ENCODE data around the gene VSIG4.
A peak's percentile ranks its signal among the peaks of the same experiment; 100 is the strongest.

Gene VSIG4

DNA sequence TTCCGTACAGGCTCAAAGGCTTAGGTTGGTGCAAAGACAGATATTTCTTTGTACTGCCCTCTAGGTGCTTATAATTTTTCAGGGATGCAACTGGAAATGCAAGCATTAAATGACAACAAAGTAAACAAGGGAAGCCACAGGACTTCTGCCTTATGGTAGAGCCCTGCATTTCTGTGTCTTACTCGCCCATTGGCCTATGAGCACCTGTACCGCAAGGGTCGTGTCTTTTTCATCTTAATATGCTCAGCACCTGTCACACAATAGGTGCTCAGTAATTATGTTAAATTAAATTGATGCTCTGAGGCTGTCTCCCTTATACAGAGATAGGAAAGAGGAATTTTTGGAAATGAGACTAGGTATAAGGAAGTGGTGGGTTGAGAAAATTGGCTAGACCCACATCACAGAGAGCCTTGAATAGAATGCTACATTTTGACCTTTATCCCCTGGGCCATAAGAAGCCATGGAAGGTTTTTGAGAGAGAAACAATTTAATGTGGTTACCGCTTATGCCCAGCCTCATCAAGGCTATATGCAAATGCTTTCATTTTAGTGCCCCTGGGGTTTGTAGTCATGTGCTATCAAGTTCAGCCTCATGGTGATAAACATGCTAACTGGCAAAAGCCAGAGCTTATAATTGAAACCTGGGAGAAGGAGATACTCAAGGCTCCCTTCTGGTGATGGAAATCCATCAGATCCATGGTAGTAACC is 16.3 kb downstream of the VSIG4 start:
- no peak for DNase-seq

DNA sequence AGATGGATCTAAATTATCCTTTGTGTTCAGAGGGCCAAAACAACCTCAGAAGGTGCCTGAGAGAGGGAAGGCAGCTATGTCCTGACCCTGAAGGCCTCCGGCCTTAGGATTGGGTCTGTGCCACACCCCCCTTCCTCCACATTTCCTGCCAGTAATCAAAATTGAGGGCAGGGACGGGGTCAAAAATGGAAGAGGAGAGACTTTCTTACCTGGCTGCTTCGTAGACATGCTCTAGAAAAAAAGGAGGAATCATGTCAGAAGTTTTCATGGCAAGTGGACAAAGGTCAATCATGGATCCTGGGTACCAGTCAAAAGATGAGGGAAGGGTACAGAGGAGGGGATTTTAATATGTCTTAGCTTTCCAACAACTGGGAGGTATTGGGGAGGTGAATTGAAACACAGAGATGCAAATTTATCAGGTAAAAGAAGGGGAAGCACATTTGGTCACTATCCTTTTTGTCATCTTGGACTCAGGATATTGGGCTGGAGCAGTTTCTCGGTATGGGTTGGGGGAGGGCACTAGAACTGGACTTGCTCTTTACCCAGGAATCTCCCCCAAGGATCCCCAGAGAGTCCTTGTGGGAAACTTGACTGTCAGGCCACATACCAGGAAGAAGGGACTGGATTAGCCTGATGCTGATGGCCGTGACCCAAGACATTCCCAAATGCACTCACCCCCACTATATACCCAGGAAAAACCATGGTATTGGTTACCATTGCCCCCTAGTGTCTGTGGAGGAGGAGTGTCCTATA is 17.1 kb downstream of the VSIG4 start:
- DNase-seq, result no peak

DNA sequence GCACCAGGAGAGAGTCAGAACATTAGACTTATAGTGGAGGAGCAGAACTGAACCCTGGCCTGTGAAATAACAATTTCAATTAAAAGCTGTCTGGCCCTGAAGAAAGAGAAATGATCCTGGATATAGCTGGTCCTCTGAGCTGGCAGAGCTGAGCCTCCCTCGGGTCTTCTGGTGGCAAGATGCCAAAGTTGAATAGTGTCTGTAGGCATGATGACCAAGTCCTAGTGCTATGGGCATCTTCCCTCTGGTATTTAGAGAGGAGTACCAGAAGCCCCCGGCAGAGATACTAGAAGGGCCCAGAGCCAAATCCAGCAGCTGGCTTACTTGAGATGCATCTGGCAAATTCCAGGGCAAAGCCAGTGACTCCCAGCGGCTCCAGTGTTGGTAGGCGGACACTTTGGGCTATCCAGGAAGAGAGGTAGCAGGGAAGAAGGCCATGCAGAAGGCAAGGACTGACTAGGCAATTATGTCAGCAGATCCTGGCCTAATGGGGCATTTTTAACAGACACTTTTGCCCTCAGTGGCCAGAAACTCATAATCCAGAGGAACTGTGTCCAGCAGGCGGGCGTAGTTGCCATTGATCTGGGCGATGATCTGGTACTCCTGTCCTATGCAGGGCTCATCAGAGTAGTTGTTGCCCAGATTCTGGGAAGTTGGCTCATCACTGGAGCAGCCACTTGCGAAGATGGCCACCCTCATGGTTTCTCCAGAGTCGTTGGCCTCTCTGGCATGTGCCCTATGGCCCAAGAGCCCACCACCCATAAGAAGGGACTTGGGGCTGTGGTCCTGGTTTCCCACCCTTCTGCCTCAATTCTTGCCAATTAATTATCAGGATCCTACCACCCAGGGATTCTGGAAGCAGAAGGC is 17.9 kb downstream of the VSIG4 start:
- no peak for DNase-seq

DNA sequence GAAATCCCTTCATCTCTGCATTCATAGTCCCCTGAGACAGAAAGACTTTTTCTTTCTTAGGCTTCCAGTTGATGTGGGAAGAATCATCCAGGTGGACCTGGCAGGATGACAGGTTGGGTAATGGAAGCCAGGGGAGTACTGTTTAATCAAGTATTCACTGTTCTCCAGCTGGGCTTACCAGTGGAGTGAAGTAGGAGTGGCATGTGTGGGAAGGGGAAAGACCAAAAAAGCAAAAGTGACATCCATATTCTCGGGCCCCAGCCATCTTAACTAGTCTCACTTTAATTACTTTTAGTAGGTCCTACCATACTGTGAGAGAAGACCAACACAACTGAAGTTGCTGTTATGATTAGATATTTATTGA is 18.5 kb downstream of the VSIG4 start:
- no peak for DNase-seq

DNA sequence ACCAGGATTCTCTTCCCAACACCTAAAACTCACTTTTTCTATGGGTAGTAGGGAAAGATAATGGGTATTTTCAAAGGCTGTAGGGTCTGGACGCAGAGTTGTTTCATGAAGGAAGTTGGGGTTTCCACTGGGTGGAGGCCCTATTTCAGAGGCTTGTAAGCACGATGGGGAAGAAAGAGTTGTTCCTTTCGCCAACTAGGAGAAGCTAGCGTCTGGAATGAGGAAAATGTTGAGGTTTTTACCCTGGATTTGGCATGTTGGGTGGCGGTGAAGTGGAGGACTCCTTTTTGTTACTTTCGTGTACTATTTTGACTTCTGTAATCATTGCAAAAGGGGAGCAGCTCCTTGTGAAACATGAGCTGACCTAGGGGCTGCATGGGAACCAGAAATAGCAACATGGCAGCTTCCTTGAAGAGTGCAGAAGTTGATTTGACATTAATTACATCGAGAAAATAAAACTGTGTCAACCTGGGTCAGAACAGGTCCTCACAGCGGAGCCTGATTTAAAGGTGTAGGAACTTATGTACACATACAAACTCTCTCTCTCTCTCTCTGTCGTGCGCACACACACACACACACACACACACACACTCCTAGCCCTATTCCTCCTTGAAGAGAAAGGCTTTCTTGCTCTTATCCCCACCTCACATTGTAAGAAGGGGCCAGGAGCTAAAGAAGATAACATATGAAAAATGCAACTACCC is 19.1 kb downstream of the VSIG4 start:
- peak; percentile 51 to 67 for DNase-seq

DNA sequence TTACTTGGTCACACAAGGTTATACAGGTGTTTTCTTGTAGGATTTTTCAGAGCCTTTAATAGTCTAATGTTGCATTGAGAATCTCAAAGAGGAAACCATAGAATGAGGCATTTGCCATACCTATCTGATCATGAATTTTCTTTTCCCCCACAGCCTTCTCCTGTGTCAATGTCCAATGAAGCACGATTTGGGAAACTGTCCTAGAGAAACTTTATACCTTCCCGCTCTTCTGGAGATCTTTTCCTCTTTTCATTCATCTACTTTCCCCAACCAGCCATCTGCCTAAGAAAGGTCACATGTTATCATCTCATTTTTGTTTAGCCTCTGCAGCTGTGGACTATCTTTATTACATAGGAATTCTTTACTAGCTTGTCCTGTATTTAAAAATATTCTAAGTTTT is 19.9 kb downstream of the VSIG4 start:
- no peak for DNase-seq

DNA sequence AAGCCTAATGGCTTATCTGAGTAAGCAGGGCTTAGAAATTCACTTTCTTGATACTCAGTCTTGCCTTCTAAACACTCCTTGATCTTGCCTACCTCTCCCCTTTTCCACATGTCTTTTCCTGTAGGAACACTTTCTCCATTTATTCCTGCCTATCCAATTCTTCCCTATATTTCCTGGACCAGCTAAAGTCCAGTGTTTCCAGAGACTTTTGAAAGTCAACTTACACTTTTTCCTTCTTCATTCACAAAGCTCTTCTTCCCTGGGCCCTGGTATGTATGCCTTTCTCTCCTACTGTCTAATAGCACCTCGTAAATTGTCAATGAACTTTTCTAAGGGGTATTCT is 20.6 kb downstream of the VSIG4 start:
- no peak for DNase-seq

DNA sequence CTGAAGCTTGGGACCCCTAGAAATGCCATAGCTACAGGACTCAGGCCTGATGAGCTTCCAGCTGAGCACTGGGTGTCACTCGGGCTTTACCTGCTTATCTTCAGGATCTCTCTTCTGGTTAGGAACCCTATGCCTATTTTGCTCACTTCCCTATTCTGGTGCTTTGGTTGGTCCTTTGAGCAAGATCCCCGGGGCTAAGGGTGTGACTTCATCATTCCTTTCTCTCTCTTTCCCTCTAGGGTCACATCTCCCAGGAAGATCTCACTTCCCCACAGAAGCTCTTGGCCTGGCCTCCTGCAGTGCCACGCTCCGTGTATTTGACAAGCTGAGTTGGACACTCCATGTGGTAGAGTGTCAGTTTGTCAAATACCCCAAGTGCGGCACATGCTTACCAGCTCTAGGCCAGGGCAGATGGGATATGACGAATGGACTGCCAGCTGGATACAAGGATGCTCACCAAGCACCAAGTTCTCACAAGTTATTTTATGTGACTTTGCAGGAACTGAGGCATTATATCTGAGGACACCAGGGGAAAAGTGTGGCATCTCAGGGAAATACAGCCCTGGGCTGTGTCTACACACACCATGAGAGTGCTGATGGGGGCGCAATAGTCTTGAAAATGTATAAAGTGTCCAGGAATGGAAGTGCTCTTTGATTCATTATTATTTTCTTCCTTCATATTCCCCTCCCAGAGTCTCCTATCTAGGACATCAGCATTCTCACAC is 21.1 kb downstream of the VSIG4 start:
- DNase-seq, result no peak

DNA sequence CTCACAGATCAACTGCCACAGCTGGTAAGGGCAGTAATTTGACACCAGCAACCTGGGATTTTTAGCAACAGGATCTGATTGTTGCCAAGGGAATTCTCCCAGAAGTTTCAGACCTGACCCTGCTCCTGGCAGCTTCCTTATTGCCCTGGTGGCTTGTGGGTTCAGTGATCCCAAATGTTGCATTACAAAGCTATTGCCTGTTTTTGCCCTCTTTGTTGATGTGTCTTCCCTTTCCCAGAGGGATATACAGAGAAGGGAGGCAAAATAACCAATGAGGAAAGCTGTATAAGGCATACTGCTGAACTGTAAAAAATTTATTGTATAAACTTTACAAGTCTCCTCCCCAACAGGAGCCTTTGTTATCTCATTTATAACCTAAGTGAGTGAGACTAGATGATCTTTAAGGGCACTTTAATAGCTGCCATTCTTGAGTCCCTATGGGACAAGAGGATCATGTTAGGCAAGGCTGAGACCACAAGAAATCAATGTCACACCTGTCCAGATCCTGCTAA is 22.2 kb downstream of the VSIG4 start:
- no peak for DNase-seq

DNA sequence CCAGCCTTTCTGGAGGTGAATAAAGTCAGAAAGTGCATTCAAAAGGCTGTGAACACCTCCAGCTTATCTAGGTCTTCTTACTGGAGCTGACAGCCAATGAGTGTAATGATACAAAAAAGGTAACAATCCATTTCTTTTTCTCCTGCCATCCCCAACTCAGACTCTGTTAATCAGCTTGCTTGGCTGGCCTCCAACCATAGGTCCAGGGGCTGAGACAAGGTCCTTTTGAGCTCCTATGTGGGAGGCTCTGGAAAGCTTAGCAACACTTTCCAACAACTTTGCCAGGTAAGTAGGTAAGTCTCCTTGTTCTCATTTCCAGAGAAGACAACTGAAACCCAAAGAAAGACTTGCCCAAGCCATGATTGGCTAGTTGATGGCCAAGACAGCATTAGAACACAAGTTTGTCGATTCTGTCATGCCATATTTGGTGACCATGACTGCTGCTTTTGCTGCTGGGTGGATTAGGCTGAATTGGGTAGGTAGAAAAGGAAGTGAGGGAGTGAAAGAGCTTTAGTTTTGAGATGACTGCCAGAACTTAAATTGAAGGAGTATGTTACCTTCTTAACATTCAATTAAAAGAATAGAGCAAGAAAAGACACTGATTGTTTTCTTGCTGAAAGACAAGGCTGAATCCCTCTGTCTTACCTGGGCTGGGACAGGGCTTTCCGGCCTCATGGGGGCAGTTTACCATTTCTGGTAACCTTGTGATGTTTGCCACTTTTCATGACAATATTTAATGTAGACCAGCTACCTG is 22.8 kb downstream of the VSIG4 start:
- no peak for DNase-seq

DNA sequence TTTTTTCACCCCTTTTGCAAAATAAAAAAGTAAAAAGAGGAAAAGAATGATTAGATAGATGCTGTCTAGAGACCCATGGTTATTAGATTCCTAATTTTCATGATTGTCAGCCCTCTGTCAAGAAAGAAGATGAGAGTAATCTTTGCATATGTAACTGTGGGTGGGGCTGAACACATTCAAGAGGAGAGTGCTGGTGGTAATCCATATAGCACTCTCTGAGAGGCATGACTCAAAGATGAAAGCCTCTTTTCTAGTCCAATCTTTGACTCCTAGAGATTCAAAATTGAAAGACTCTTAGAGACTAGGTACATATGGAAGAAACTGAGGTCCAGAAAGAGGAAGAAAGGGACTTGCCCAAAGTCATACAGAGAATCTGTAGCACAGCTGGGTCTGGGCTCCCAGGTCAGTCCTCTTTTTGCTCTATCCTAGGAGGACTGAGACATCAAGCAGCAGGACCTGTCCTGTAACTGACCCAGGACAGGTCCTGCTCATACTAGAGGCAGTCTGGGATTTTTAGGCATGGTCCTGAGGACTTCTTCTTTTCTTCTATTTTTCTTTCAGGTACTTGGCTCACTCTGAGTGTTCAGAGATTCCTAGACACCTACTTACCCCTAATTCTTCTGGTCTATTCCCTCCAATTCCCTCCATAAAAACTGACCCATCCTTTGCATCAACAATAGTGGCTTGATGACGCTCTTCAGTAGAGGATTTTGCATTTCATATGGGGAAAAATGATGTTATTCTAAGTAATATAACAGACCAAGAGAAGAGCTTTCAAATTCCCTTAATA is 23.8 kb downstream of the VSIG4 start:
- DNase-seq, result no peak

DNA sequence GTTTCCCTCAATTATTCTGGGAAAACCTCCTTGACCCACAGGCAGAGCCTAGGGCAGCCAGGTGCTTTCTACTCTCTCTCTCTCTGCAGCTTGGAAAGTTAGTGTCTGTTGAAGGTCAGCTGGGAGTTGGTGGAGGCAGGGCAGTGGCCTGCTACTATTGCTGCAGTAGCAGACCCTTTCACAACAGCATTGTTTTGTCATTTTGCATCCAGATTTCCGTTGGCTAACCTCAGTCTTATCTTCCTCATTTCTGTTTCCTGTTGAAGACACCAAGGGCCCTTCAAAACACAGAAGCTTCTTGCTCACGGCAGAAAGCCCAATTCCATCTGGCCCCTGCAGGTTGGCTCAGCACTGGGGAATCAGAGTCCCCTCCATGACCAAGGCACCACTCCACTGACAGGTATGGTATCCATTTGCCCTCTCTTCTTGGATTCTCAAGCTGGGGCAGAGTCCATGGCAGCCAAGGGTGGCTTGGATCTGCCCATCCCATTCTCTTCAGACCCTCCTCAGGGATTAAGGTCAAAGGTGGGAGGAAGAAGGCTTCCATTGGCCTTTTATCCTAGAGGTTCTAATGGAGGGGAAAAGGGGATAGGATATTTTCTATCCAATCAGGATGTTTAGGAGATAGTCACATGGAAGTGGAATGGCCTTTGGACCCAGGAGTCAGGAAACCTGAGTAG is 24.6 kb downstream of the VSIG4 start:
- peak; percentile 84 to 86 for DNase-seq

DNA sequence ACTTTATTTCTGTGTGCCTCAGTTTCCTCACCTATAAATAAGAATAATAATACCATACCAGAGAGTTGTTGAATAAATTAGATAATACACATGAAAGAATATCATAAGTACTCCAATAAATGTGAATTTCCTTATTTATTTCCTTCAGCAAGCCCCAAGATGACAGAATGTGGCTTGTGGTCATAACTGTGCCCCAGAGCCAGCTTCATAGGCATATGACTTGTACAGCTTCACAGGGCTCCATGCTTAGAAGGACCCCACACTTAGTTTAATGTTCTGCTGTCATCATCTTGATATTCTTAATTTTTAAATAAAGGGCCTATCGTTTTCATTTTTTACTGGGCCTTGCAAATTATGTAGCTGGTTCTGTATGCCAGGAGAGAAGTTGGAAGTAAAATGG is 25.3 kb downstream of the VSIG4 start:
- no peak for DNase-seq

DNA sequence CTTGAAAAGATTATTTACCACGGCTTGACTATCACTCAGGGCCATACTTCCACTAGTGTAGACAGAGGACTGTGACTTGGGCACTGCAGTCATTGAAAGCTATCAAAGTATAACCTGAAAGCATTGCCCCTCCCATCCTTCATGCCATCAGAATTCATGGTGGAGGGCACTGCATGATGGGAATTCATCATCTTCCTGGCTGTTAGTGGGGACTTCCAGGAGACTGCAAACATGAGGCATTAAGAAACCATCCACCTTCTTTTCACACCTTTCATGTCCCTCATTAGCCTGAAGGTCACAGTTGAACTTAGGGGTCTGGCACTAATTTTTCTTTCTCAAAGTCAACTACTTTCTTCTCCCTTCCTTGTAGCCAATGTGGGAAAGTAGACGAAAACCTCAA is 25.8 kb downstream of the VSIG4 start:
- no peak for DNase-seq

DNA sequence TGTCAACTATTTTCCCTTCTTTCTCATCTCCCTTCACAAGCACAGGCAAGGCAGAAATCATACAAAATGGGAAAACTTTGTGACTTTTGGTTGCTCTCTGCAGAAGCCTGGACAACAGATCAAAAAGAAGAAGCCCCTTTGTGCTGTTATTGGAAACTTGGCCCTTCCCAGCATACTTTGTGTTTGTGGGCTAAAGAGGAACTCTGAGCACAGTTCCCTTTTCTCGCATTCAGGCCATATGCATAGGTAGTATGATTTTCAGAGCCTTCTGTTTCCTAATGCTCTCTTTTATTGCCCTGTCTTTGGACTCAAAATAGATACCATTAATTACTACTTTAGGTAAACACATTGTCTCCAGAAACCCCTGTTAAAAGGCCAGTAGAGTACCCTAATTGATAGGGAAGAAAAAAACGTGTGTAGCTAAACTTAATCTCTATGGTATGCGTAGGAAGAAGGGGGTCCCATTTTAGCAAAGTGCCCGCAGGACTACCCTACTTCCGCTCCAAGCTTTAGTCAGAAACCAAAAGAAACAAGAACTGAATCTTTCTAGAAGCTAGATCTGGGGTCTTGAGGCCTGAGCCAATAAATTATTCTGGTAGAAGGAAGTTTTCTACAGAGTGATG is 26.6 kb downstream of the VSIG4 start:
- peak; percentile 56 to 58 for DNase-seq

DNA sequence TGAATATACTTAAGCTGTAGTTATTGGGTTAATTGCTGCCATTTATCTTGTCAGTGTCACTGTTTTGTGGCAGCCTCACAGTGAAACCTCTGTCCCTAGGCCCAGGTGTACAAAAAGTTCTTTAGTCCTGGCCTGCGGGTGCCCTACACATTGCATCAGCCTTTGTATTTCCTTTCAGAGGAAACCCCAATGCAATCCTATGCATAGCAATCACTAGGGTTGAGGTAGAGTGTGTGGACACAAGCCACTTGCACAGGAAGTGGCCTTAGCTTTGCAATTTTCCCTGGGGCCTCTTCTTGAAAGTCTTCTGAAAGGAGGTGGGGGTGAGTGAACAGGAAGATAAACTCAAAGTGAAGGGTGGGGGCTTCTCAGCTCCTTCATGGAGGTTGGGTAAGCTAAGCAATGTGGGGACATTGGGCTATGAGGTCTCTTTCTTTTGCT is 27.8 kb downstream of the VSIG4 start:
- peak; percentile 57 to 70 for DNase-seq

DNA sequence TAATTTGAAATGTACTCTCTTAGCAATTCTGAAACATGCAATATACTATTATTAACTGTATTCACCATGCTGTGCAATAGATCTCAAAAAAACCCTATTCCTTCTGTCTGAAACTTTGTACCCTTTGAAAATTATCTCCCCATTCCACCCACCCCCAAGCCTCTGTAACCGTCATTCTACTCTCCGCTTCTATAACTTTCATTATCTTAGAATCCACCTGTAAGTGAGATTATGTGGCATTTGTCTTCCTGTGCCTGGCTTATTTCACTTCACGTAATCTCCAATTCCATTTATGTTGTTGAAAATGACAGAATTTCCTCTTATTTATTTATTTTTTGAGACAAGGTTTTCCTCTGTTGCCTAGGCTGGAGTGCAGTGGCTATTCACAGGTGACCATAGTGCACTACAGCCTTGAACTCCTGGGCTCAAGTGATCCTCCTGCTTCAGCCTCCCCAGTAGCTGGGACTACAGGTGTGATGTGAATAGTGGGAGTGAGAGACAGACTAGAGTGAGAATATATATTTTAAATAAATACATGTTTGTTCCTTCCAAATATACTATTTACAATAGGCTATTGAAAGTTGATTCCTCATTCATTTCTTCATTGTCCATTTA is 30.5 kb downstream of the VSIG4 start:
- no peak for DNase-seq

DNA sequence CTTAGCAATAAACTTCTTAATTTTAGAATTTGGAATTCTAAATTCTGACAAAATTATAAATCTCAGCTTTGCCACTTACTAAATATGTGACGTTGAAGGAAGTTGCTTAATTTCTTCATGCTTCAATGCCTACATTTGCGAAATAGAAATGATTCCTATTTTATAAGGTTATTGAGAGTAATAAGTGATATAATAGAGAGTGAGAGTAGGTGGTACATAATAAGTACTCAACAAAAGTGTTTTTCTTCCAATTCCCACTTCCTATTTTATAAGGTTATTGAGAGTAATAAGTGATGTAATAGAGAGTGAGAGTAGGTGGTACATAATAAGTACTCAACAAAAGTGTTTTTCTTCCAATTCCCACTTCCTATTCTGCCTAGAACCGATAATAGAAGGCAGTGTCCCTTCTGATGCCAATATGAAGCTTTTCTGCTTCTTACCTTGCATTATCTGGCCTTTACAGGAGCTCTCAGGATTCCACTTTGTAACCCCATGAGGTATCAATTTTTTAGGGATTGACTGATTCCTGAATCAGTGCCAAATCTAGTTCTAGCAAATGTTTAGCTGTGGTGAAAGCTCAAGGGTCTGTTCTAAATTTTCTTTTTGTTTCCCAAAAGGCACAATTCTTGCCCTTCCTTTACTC is 31.4 kb downstream of the VSIG4 start:
- peak in 1 of 2 donors; percentile 64 for DNase-seq

Data from inflammatory macrophage treated with lipopolysaccharide for 1 hour (primary cell).